HepG2 (cell line): ENCODE data around the gene BACH2. TPM values are rescaled to one million over a fixed set of nuclear protein-coding genes. Genes with fewer than 3 reads are reported as not detected.

Experiments
- DNMT1 ChIP-seq: sonication (generic); formaldehyde crosslinking; IDR thresholded peaks from 2 replicates; pipeline ENCODE4 v1.5.1; 2020; ENCODE audit warnings: mild to moderate bottlenecking, missing genetic modification reagents
- ELK4 ChIP-seq: sonication (generic); formaldehyde crosslinking; IDR thresholded peaks from 2 replicates; pipeline ENCODE4 v1.9.0; 2021; ENCODE audit warnings: missing genetic modification reagents, borderline replicate concordance
- FOXO1 ChIP-seq: sonication (generic); formaldehyde crosslinking; IDR thresholded peaks from 2 replicates; pipeline ENCODE4 v1.4.0; 2020; ENCODE audit warnings: missing genetic modification reagents
- RAD21 ChIP-seq: fragments of 450-650 bp; formaldehyde crosslinking; IDR thresholded peaks from 2 replicates; pipeline ENCODE4 v1.5.0; 2020; ENCODE audit warnings: mild to moderate bottlenecking
- REST ChIP-seq, 2 experiments: IDR thresholded peaks; 2 replicates each; pipeline ENCODE4 v1.6.1; 2011 to 2012; ENCODE audit warnings: low read length in 2 of 2, borderline replicate concordance in 1 of 2, low read depth in 1 of 2, mild to moderate bottlenecking in 1 of 2, moderate library complexity in 1 of 2
- SIX1 ChIP-seq: sonication (generic); formaldehyde crosslinking; IDR thresholded peaks from 2 replicates; pipeline ENCODE4 v1.4.0; 2020; ENCODE audit warnings: missing genetic modification reagents, borderline replicate concordance
- SMC3 ChIP-seq: IDR thresholded peaks from 2 replicates; pipeline ENCODE4 v1.6.1; 2011; ENCODE audit warnings: low read length, improper control_type of control experiment
- SSRP1 ChIP-seq: IDR thresholded peaks from 2 replicates; pipeline ENCODE4 v1.6.1; 2016; ENCODE audit warnings: control low read depth
- STAG1 ChIP-seq: sonication (generic); formaldehyde crosslinking; IDR thresholded peaks from 2 replicates; pipeline ENCODE4 v1.4.0; 2020; ENCODE audit warnings: missing genetic modification reagents
- TBL1XR1 ChIP-seq: fragments of 150-350 bp; IDR thresholded peaks from 2 replicates; pipeline ENCODE4 v1.6.1; 2014; ENCODE audit warnings: borderline replicate concordance, low read length; ENCODE audit not compliant: partially characterized antibody
- TEAD3 ChIP-seq: optimal IDR thresholded peaks from 2 replicates; pipeline ENCODE3; 2016; ENCODE audit warnings: borderline replicate concordance
- ZBTB33 ChIP-seq: sonication (generic); formaldehyde crosslinking; IDR thresholded peaks from 2 replicates; pipeline ENCODE4 v1.4.0; 2020; ENCODE audit warnings: missing genetic modification reagents
- ZGPAT ChIP-seq: IDR thresholded peaks from 2 replicates; pipeline ENCODE4 v1.6.1; 2016; ENCODE audit warnings: mild to moderate bottlenecking
- ZNF335 ChIP-seq: sonication (generic); formaldehyde crosslinking; IDR thresholded peaks from 2 replicates; pipeline ENCODE4 v1.4.0; 2020; ENCODE audit warnings: missing genetic modification reagents
- ZNF574 ChIP-seq: sonication (generic); formaldehyde crosslinking; IDR thresholded peaks from 2 replicates; pipeline ENCODE4 v1.4.0; 2020; ENCODE audit warnings: missing genetic modification reagents
- ZSCAN5A ChIP-seq: sonication (generic); formaldehyde crosslinking; IDR thresholded peaks from 2 replicates; pipeline ENCODE4 v1.8.0; 2022; ENCODE audit warnings: mild to moderate bottlenecking, missing genetic modification reagents, borderline replicate concordance
- polyA plus RNA-seq, 8 experiments: library from polyadenylated mRNA; depleted of rRNA in 3 of 8; stranded (reverse) in 7 of 8; unstranded in 1 of 8; fragments of >200 nt; fragmentation: Illumina TruSeq in 4 of 8; extraction: Trizol in 4 of 8; gene quantifications; 2 replicates each; pipeline versions ENCODE4 v1.2.1 to v1.2.3, GENCODE V29; 2011 to 2016; ENCODE audit warnings: low read depth in 4 of 8, missing spikeins in 1 of 8, mixed read lengths in 1 of 8; ENCODE audit not compliant: insufficient read depth in 1 of 8
- total RNA-seq, 5 experiments: library from RNA; depleted of rRNA; stranded (reverse); fragments of >200 nt; fragmentation: Illumina TruSeq; extraction: Trizol; gene quantifications; 2 replicates each; pipeline ENCODE4 v1.2.3, GENCODE V29; 2016; ENCODE audit warnings: low read depth in 1 of 5

BACH2 gene
- total and polyA plus RNA-seq, 2 of the 13 experiments (the other 11 are each of a cell fraction or from before 2014, with no cell fraction given): 0.01 TPM; not detected in 1

GRCh38 chr6:89940225-89941027 is 356.2 kb downstream of the BACH2 start (continued):
- no peak for TF ChIP-seq ZNF574 (CRISPR knock-in tag)
- TF ChIP-seq SSRP1 (CRISPR knock-in tag): 0 out of 2 replicates have a peak, but pooled peaks have one; percentile 43
- TF ChIP-seq REST (IDR thresholded peaks at IDR 0.05; ENCODE audit: borderline replicate concordance in 1 of 2, low read depth in 1 of 2, low read length in 2 of 2): 0 out of 4 replicates have a peak, but pooled peaks of 1 of the 2 experiments have one; percentile 9
- TF ChIP-seq ZNF335 (CRISPR knock-in tag): no peak
- peak; percentile 88 for TF ChIP-seq STAG1 (CRISPR knock-in tag)
- no peak for TF ChIP-seq ELK4
- no peak for TF ChIP-seq ZGPAT (CRISPR knock-in tag)
- no peak for TF ChIP-seq DNMT1 (CRISPR knock-in tag)
- TF ChIP-seq TBL1XR1: no peak
- TF ChIP-seq SMC3: peak; percentile 94
- no peak for TF ChIP-seq ZBTB33 (CRISPR knock-in tag)
- TF ChIP-seq ZSCAN5A (CRISPR knock-in tag): no peak
- peak; percentile 82 for TF ChIP-seq RAD21 (CRISPR knock-in tag)
- peak; percentile 88 for TF ChIP-seq FOXO1 (CRISPR knock-in tag)
- TF ChIP-seq SIX1 (CRISPR knock-in tag): no peak
- TF ChIP-seq TEAD3 (CRISPR knock-in tag): peak; percentile 51
